HG03354 (cell line): ENCODE measurements around the gene SPRR3.

Experiments used
- ATAC-seq: cut with Tn5 transposase; IDR thresholded peaks from one replicate; pipeline ENCODE4 v1.9.1; 2021; ENCODE audit warnings: mild to moderate bottlenecking; ENCODE audit not compliant: unreplicated experiment, poor library complexity, severe bottlenecking

SPRR3 gene, protein sequence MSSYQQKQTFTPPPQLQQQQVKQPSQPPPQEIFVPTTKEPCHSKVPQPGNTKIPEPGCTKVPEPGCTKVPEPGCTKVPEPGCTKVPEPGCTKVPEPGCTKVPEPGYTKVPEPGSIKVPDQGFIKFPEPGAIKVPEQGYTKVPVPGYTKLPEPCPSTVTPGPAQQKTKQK

DNA sequence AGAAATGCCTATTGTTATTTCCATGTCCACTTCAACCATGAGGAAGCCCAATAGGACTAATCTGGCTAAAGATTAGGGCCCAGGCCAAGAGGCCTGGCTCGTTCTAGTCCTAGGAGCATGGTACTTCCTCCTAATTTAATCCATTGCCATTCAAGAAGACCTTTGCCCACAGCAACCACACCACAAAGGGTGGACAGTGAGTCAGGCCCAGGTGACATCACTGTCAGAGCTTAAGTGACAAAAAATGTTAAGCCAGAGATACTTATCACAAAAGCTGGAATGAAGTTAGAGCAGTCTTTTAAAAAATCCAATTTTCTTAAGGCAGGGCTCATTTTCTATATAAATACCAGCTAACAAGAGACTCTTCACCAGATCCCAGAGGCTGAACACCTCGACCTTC lies at the start of gene SPRR3:
TSS of gene SPRR3 (plus strand) at position 368 of the 400 bp plus-strand sequence. CDS start 1,272 bp downstream, outside the sequence.
- ATAC-seq: no peak

DNA sequence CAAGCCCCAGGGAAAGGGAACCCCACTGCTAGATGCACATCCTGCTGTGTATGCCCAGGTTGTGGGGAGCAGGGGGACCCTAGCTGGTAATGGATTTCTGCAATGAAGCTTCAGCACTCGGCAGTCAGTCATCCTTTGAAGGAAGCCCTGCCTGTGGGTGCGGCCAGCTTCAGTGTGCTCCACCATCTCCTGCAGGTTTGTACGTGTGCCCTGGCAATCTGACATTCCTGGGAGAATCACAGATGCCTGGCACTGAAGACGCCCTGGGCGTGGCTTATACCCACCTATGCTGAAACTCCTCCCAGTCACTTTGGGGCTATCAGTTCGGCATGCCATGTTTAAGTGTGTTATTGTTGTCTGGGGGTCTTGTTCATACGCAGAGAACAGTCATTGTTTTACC lies 47.8 kb upstream of the SPRR3 start:
- ATAC-seq: no peak

DNA sequence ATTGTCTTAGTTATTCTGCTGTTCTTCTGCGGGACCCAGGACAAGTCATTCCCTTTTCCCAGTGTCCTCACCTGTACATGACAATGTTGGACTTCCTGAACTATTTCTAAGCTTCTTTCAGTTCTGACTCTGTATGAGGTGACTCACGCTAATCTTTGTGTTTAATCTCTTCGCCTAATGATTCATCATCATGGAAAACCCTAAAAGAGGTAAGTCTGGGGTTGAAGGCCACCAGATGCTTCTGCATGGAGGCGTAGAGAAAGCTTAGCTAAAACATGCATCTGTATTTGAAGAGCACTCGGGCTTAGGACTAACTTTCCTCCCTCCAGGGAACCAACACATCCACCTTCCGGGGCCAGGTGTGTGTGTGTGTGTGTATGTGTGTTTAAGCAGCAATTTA lies 47.1 kb upstream of the SPRR3 start:
- ATAC-seq: no peak

DNA sequence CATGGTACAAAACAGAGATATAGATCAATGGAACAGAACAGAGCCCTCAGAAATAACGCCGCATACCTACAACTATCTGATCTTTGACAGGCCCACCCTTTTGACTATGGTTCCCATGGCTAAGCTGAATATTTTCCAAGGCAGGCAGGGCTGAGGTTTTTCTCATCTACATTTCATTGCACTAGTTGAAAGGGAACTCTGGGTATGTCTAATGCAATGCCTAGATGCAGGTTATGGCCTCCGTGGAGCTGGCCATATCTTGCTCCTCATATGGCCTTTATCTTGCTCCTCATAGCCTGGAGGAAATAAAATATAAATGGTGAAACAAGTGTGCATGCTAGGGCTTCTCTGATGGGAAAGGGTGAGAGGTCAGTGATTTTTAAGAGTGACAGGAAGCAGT lies 44.0 kb upstream of the SPRR3 start:
- no peak for ATAC-seq

DNA sequence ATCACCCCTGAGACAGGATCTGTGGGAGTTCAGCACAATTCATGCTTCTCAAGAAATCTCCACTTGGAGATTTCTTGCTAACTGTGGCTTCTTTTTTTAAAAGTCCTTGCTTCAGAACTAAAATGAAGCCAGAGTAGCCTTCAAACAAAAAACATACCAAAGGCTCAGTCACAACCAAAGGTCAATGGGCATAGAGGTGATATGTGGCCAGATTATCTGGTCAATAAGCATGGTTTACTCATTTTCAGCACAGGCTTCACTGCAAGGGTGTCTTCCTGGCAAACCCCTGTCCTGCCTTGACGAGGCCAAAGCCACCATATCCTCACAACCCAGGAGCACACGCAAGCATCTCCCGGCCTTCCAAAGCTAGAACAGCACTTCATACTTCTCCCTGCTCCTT lies 42.3 kb upstream of the SPRR3 start:
- no peak for ATAC-seq

DNA sequence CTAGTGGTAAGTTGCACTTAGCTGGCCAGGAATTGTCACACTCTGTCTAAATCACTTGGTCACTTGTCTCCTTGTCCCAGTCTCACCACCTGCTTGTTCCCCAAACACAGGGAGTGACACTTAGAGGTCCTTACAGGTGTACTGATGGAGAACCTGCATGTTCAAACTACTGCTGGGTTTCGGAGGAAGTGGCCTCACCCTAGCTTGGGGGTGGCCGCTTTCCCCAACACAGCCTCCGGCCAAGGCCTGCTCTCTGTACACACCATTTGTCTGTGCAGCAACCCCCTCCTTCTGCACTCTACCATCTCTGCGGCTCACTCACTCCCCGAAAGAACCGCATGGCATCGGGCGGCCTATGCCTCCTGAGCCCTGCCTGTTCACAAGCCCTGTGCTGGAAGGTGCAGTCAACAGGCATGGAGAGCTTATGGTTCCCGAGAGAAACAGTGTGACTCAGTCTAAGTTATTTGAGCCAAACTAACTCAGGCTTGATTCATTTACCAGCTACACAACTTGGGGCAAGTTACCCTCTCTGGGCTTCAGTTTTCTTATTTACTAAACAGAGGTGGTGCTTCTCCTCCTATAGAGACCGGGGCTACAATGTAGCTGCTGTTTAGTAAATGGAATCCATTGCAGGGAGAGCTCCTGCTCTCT lies 41.6 kb upstream of the SPRR3 start:
- ATAC-seq: no peak

DNA sequence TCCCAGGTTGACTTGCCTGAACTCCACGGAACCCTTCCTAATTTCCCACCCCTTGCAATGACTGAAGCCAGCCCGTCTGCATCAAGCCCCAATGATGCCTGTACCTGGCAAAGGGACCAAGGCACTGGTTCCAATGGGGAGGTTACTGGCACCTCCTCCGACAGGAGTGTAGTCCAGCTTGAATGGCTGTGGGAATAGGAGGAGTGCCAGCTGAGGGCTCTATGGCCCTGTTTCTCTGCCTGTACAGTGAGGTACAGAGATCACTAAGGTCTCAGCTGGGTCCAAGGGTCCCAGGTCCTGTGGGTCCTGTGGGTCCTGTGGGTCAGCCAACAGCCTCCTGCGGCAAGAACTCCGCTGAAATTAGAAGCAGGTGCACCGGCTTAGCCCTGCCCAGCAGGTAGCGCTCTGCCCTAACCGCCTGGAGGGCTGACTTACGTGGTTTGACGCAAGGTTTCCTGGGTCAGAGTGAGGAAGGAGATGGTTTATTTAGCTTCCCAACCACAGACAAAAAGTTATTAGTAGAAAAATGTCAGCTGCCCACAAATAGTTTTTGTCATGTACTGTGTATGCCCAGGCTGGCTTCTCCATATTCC lies 41.0 kb upstream of the SPRR3 start:
- no peak for ATAC-seq

DNA sequence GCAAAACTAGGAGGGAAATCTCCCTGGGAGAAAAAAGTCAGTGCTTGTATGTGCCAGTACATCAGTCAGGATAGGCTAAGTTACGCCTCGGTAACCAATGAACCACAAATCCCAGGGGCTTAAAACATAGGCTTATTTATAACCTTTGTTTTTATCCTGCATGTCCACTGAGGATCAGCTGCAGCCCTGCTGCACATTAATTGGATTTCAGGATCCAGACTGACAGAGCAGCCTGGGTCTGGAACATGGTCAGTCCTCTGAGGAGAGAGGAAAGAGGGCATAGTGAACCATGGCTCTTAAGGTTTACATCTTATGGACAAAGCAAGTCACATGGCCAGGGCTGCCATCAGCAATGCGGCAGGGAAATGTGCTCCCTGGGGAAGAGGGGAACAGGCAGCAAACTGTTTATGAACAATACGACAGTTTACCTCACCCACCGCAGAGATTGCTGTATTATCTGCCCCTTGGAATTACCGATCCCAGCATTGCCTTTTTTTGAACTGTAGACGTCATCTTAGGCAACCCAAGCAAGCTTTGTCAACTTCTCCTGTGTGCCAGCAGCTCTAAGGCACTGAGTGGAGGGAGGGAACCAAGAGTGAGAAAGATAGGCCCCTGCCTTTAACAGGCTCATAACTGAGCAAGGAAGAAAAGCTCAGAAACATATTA lies 40.2 kb upstream of the SPRR3 start:
- ATAC-seq: no peak

DNA sequence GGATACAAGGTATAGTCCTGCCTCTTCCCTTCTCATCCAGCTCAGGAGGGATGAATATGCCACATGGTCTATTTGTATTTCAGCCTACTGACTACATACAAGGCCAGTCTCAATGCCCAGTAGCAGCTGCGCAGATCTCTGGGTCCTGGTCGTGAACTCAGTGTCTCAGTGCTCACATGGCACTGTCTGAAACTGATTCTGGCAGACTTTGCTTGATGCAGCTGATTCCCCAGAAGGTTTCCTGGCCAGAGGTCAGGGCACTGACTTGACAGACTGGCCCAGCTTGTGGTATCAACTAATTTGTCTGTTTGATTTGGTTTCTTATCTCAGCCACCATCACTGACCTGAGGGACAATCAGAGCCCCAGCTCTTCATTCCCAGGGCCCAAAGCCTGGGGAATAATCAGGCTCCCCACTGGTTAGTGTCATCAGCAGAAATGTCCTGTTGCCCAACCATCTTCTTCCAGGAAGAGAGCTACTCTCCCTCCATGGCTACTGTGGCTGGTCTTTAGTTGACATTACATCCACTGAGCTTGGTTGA lies 38.6 kb upstream of the SPRR3 start:
- ATAC-seq: no peak

DNA sequence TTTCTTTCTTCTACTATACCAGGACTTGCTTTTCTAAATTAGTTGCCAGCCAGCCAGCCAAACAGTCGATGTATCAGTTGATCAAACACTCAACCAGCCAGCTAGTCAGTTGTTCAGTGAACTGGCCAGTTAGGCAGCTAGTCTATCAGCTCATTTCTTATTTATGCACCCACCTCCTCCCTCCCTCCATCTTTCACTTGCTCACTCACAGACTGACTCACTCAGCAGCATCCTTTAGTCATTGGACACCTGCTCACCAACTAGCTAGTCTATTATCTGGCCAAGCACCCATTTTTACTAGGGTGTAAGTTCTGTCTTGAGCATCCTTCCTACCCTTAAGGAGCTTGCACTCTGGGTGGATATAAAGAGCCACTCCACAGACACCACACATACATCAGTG lies 37.0 kb upstream of the SPRR3 start:
- no peak for ATAC-seq

DNA sequence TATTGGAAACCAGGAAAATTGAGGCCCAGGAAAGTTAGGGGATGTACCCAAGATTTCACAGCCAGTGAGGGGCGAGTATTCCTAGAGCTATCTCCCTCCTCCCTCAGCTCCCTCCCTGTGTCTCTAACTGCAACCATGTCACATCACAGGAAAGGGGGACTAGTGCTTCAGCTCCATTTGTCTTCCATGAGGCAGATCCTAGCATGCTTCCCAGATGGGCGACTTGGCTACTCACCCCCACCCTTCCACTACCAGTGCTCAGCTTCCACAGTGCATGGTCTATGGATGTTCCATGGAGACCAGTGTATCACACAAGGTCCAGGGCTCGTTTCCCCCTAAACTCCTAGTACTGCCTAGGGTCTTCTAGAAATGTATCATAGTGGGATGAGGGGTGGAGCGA lies 35.7 kb upstream of the SPRR3 start:
- ATAC-seq: no peak

DNA sequence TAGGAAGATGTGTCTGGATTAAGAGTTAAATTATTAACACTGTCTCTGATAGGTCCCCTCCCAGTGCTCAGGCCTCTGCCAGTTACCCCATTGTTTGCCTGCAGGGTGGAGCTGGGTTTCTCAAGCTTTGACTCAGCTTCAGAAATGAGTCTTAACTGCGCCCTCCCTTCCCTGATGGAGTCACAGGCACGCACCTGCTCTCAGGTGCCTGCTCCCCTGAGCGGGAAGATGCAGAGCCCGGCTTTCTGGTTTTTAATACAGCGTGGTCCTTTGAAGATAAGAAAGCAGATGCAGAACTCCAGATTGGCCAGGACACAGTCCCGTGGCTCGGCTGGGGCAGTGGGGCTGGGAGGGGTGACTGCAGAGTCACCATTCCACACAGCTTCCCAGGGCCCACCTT lies 34.3 kb upstream of the SPRR3 start:
- ATAC-seq: no peak

DNA sequence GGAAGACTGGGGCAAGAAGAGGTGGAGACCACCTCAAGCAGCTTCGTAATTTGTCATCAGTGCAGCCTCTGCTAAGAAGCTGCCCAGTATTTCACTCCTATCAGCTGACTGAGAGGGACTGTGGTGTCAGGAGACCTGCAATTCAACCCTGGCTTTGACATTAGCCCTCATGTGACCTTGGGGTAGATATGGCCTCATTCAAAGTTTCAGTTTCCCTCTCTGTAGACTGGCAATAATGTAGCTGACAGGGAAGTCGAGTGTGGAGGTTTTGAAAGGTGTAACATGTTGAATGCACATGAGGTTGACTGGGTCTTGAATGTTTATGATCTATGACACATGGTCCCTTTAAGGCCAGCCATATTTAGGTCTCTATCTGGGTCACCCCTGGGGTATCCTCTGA lies 33.3 kb upstream of the SPRR3 start:
- peak; percentile 83 for ATAC-seq

DNA sequence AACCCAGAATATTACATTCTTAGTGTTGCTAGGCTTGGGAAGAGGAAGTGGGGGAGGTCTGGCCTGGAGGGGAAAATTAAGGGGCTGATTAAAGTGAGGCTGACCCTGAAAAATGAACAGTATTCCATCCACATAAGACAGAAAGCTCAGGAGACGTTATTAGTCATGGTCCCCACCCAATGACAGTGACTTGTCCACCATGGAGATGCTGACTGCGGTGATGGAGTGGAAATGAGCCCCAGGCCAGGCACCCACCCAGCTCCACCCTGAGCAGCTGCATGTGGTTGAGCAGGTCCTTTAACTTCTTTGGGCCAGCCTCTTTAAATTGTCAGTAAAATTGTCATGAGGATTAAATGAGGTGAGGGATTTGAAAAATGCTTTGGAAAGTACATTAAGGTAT lies 32.5 kb upstream of the SPRR3 start:
- no peak for ATAC-seq

DNA sequence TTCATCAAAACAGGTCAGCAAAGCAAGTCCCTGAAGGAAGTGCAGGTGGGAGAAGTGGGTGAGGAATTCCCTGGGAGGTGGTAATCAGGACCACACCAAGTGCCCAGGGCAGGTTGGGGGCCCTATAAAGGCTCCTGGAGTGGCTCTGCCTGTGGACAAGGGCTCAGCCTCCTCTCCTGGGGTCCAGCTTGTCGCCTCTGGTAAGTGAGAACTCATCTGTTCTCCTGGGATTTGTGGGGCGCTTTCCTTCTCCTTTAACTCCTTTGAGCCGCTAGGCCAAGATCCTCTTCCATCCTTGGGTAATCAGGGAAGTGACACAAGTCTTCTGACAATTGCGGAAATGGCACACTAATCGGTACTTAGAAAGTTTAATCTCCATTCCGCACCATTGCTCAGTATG lies 31.1 kb upstream of the SPRR3 start, which contains the start of gene SPRR4:
TSS of gene SPRR4 (plus strand) at position 154 of the 400 bp plus-strand sequence. CDS start 1,243 bp downstream, outside the sequence.
- no peak for ATAC-seq

DNA sequence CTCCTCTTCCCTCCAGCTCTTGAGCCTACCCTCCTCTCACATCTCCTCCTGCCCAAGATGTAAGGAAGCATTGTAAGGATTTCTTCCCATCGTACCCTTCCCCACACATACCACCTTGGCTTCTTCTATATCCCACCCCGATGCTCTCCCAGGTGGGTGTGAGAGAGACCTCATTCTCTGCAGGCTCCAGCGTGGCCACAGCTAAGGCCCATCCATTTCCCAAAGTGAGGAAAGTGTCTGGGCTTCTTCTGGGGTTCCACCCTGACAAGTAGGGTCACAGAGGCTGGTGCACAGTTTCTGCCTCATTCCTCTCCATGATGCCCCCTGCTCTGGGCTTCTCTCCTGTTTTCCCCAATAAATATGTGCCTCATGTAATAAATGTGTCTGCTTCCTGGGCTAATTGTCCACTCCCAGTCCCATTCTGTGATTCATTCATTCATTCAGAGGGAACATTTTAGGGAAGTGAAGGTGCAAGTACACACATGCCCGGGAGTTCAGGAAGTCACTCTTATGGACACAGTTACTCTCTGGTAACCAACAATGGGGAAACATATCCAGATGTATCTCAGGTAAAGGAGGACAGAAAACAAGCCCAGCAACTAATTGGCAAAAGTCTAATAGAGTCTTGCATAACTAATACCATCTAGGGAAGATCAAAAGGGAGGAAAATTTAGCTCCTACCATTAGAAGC lies 29.2 kb upstream of the SPRR3 start:
- no peak for ATAC-seq

DNA sequence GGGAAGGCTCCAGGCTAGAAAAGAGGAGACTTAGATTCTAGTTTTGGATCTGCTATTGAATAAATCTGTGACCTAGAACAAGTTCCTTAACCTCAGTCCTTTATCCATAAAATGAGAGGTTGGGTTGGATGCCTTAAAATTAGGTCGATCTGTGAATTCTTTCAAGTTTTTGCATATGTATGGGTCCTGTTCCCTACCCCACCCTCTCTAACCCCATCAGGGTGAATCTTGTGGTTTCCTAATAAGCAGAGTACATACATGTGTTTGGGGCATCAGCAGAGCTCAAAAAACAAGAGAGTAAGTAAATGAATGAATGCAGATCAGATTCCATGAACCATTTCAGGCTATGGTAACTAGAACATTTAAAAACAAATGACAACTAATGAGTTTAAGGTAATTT lies 24.9 kb upstream of the SPRR3 start:
- no peak for ATAC-seq

DNA sequence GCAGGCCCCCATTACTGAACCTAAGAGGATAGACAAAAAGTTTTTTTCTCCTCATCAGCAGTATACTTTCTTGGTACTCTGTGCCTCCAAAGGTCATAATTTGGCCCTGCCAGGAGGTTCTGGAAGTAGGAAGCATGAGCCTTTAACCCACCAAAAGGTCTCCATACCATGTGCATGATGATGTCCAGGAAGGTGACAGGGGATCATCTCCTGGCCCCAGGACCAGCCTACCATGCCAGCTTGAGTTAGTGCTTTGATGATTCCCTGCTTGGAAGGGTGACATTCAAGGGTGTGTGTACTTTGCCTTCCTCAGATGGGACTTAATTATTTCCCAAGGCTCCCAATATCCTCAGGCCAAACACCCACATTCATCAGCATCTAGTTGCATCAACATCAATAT lies 23.9 kb upstream of the SPRR3 start:
- ATAC-seq: no peak

DNA sequence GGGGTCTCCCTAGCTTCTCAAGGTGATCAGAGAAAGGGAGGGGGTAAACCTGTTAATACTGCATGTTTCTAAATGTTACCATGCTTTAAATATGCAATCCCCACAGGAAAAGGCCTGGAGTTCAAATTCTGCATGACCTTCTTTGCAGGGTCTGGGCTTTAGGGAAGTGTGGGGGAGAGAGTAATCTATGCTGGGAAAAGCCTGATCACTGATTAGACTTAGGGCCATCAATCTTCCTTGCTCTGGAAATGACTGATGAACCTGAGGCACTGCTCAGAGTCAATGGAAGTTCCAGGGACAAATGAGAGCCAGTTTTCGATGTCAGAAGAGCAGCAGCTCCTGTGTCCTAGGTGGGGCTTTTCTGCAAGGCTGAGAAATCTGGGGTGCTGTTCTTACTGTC lies 20.9 kb upstream of the SPRR3 start:
- no peak for ATAC-seq
